Measurements from ENCODE around the gene NME7. TPM values are rescaled to one million over a fixed set of nuclear protein-coding genes. Genes with fewer than 3 reads are reported as not detected.

The NME7 gene
- total and polyA plus RNA-seq, 2 experiments from 2014 or later = 39.1 to 48.5 TPM

DNA sequence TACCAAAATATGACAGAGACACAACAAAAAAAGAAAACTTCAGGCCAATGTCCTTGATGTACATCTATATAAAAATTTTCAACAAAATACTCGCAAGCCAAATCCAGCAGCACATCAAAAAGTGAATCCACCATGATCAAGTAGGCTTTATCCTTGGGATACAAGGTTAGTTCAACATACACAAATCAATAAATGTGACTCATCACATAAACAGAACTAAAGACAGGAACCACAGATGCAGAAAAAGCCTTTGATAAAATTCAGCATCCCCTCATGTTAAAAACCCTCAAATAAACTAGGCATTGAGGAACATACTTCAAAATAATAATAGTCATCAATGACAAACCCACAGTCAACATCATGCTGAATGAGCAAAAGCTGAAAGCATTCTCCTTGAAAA, 101.5 kb downstream of the NME7 start (continued):
- TF ChIP-seq, protein P1, sequence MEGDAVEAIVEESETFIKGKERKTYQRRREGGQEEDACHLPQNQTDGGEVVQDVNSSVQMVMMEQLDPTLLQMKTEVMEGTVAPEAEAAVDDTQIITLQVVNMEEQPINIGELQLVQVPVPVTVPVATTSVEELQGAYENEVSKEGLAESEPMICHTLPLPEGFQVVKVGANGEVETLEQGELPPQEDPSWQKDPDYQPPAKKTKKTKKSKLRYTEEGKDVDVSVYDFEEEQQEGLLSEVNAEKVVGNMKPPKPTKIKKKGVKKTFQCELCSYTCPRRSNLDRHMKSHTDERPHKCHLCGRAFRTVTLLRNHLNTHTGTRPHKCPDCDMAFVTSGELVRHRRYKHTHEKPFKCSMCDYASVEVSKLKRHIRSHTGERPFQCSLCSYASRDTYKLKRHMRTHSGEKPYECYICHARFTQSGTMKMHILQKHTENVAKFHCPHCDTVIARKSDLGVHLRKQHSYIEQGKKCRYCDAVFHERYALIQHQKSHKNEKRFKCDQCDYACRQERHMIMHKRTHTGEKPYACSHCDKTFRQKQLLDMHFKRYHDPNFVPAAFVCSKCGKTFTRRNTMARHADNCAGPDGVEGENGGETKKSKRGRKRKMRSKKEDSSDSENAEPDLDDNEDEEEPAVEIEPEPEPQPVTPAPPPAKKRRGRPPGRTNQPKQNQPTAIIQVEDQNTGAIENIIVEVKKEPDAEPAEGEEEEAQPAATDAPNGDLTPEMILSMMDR (conservative IDR thresholded peaks at IDR 0.05; ENCODE audit: low read depth in 2 of 2) = no peak
- TF ChIP-seq, protein P2, sequence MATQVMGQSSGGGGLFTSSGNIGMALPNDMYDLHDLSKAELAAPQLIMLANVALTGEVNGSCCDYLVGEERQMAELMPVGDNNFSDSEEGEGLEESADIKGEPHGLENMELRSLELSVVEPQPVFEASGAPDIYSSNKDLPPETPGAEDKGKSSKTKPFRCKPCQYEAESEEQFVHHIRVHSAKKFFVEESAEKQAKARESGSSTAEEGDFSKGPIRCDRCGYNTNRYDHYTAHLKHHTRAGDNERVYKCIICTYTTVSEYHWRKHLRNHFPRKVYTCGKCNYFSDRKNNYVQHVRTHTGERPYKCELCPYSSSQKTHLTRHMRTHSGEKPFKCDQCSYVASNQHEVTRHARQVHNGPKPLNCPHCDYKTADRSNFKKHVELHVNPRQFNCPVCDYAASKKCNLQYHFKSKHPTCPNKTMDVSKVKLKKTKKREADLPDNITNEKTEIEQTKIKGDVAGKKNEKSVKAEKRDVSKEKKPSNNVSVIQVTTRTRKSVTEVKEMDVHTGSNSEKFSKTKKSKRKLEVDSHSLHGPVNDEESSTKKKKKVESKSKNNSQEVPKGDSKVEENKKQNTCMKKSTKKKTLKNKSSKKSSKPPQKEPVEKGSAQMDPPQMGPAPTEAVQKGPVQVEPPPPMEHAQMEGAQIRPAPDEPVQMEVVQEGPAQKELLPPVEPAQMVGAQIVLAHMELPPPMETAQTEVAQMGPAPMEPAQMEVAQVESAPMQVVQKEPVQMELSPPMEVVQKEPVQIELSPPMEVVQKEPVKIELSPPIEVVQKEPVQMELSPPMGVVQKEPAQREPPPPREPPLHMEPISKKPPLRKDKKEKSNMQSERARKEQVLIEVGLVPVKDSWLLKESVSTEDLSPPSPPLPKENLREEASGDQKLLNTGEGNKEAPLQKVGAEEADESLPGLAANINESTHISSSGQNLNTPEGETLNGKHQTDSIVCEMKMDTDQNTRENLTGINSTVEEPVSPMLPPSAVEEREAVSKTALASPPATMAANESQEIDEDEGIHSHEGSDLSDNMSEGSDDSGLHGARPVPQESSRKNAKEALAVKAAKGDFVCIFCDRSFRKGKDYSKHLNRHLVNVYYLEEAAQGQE (IDR thresholded peaks at IDR 0.05; ENCODE audit: unreplicated experiment) = no peak
- TF ChIP-seq ZNF331 (CRISPR knock-in tag; IDR thresholded peaks at IDR 0.05; ENCODE audit: low read depth) = no peak
- TF ChIP-seq EZH2phosphoT487 (IDR thresholded peaks at IDR 0.05; ENCODE audit: unreplicated experiment) = no peak
- TF ChIP-seq NANOG (IDR thresholded peaks at IDR 0.05; ENCODE audit: borderline replicate concordance) = no peak

DNA sequence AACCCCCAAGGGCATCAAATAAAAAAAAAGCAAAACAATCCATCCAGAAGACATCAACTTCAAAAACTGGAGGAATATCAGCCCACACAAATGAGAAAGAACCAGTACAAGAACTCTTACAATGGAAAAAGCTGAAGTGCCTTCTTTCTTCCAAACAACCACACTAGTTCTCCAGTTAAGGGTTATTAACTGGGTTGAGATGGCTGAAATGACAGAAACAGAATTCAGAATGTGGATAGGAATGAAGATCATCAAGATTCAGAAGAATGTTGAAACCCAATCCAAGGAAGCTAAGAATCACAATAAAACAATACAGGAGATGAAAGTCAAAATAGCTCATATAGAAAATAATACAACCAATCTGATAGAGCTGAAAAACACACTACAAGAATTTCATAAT, 104.5 kb downstream of the NME7 start:
- Histone ChIP-seq H3K79me2 (replicated peaks; ENCODE audit: insufficient read depth) (no peaks in the 10 kb centered on the region), H3K36me3 (ENCODE audit: insufficient read depth) (0 out of 2 replicates have a peak, but pooled peaks cover 4% of the 10 kb centered on the region), H3K9me2 (ENCODE audit: insufficient read depth) (peaks cover 22% of the 10 kb centered on the region; the same call in 1 of the 2 replicates), H3K4me2 (no peak overlapping the region), H3K27me3 (ENCODE audit: insufficient read depth) (no peaks in the 10 kb centered on the region), H3F3A (replicated peaks; ENCODE audit: low read depth) (no peaks in the 10 kb centered on the region), H3K4me3 (no peak overlapping the region), H4K20me1 (replicated peaks; ENCODE audit: insufficient read depth) (no peaks in the 10 kb centered on the region), H2AFZ (no peak overlapping the region), H3K4me1 (ENCODE audit: insufficient read depth) (no peaks in the 10 kb centered on the region), H3K27ac (ENCODE audit: low read depth) (no peak overlapping the region)
- H3K27me3 Mint-ChIP-seq (ENCODE audit: insufficient read depth, low read depth, poor library complexity) = no peaks in the 10 kb centered on the region
- H3K36me3 Mint-ChIP-seq (ENCODE audit: low read depth) = peaks cover 5% of the 10 kb centered on the region; the same call in 2 of the 3 replicates
- H3K27ac Mint-ChIP-seq = no peak overlapping the region
- no peak overlapping the region for H3K4me3 Mint-ChIP-seq
- no peak for DNase-seq (ENCODE audit: low spot score)
- no peaks in the 10 kb centered on the region; the same call in 2 of the 3 replicates for H3K4me1 Mint-ChIP-seq
- peaks cover 5% of the 10 kb centered on the region; the same call in 2 of the 3 replicates for H3K9me3 Mint-ChIP-seq
- ATAC-seq = no peak
- TF ChIP-seq EZH2 (IDR thresholded peaks at IDR 0.05; ENCODE audit: low read depth, unreplicated experiment) = no peak
- TF ChIP-seq, protein P3, sequence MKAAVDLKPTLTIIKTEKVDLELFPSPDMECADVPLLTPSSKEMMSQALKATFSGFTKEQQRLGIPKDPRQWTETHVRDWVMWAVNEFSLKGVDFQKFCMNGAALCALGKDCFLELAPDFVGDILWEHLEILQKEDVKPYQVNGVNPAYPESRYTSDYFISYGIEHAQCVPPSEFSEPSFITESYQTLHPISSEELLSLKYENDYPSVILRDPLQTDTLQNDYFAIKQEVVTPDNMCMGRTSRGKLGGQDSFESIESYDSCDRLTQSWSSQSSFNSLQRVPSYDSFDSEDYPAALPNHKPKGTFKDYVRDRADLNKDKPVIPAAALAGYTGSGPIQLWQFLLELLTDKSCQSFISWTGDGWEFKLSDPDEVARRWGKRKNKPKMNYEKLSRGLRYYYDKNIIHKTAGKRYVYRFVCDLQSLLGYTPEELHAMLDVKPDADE (IDR thresholded peaks at IDR 0.05) = no peak
- no peak for TF ChIP-seq EZH2phosphoT487 (IDR thresholded peaks at IDR 0.05; ENCODE audit: unreplicated experiment)
- no peak for TF ChIP-seq ZNF331 (CRISPR knock-in tag; IDR thresholded peaks at IDR 0.05; ENCODE audit: low read depth)
- TF ChIP-seq, protein P2 (IDR thresholded peaks at IDR 0.05; ENCODE audit: unreplicated experiment) = no peak
- TF ChIP-seq STAT1 (IDR thresholded peaks at IDR 0.05; ENCODE audit: unreplicated experiment) = no peak
- no peak for TF ChIP-seq JUNB (IDR thresholded peaks at IDR 0.05; ENCODE audit: unreplicated experiment)
- no peak for TF ChIP-seq CREB1 (CRISPR knock-in tag; IDR thresholded peaks at IDR 0.05; ENCODE audit: low read depth)
- TF ChIP-seq NANOG (IDR thresholded peaks at IDR 0.05; ENCODE audit: borderline replicate concordance) = no peak
- TF ChIP-seq, protein P1 (conservative IDR thresholded peaks at IDR 0.05; ENCODE audit: low read depth in 2 of 2) = no peak
- no peak for TF ChIP-seq POLR2AphosphoS5 (IDR thresholded peaks at IDR 0.05; ENCODE audit: low read depth)
